Panc1 (cell line): ENCODE measurements around the gene CFP. TPM values are rescaled to one million over a fixed set of nuclear protein-coding genes. Genes with fewer than 3 reads are reported as not detected.

ENCODE experiments used
- ATAC-seq: fragments of 200-7000 bp; cut with Tn5 transposase; 2 replicates; pipeline ENCODE4 v1.9.1; 2020; ENCODE audit warnings: mild to moderate bottlenecking, moderate library complexity
- BruUV-seq: library from RNA; stranded (reverse); fragments of 400-500 nt; replicated peaks from 2 replicates; lab custom pipeline; 2021; lab: Mats Ljungman, UMichigan
- CTCF ChIA-PET: fragments of 300-600 bp; sonication (Branson Sonifier 250); formaldehyde crosslinking; loops from one replicate; lab custom pipeline; 2022; ENCODE audit warnings: antibody characterized with exemption; lab: Charles Lee
- POLR2A ChIA-PET: fragments of 300-600 bp; sonication (Branson Sonifier 250); formaldehyde crosslinking; loops from one replicate; lab custom pipeline; 2022; ENCODE audit warnings: antibody characterized with exemption; lab: Charles Lee
- DNase-seq: peaks from one replicate; pipeline ENCODE4 v3.0.0-alpha.2; 2010; ENCODE audit warnings: low read depth, low spot score
- H3K27ac ChIP-seq: 2 replicates; pipeline ENCODE4 v1.5.1; 2011; ENCODE audit warnings: mild to moderate bottlenecking, low read length, inconsistent platforms
- H3K27me3 ChIP-seq: fragments of 200-500 bp; sonication (Bioruptor generic); 2 replicates; pipeline ENCODE4 v1.6.0; 2014; ENCODE audit warnings: low read length, inconsistent platforms; ENCODE audit not compliant: control insufficient read depth, insufficient read depth
- H3K36me3 ChIP-seq: fragments of 200-500 bp; sonication (Bioruptor generic); 2 replicates; pipeline ENCODE4 v1.5.1; 2014; ENCODE audit warnings: inconsistent platforms, mild to moderate bottlenecking, low read length, moderate library complexity; ENCODE audit not compliant: control insufficient read depth, insufficient read depth
- H3K4me1 ChIP-seq: 2 replicates; pipeline ENCODE4 v1.5.1; 2011; ENCODE audit warnings: inconsistent platforms, mild to moderate bottlenecking, low read length, moderate library complexity; ENCODE audit not compliant: control insufficient read depth, insufficient read depth
- H3K4me3 ChIP-seq, 2 experiments: 2 replicates each; pipeline ENCODE4 v1.5.1; 2011 to 2012; ENCODE audit warnings: low read depth in 2 of 2, low read length in 2 of 2, mild to moderate bottlenecking in 2 of 2, inconsistent platforms in 1 of 2, moderate library complexity in 1 of 2
- H3K9me3 ChIP-seq: fragments of 200-500 bp; sonication (Bioruptor generic); 2 replicates; pipeline ENCODE4 v1.5.1; 2014; ENCODE audit warnings: low read depth, mild to moderate bottlenecking, inconsistent platforms, low read length, moderate library complexity; ENCODE audit not compliant: control insufficient read depth, insufficient read depth
- POLR2AphosphoS5 ChIP-seq: IDR thresholded peaks from 2 replicates; pipeline ENCODE4 v1.6.1; 2012; ENCODE audit warnings: mild to moderate bottlenecking, low read depth, low read length, moderate library complexity
- SIN3A ChIP-seq: IDR thresholded peaks from 2 replicates; pipeline ENCODE4 v1.6.1; 2012; ENCODE audit warnings: low read depth, mild to moderate bottlenecking, low read length, moderate library complexity, borderline replicate concordance; ENCODE audit not compliant: insufficient read depth
- TCF7L2 ChIP-seq: IDR thresholded peaks from 2 replicates; pipeline ENCODE4 v1.6.1; 2011; ENCODE audit warnings: mild to moderate bottlenecking, low read depth, low read length, inconsistent platforms
- in situ Hi-C: cut with HindIII; loops from 2 replicates; pipeline ENCODE4 v1.10.0; 2016; ENCODE audit warnings: low sequenced_read_pairs, low pct_unique_long_range_greater_than_20kb
- intact Hi-C: fragments of 100-400 bp; cut with micrococcal nuclease; formaldehyde crosslinking; loops from one replicate; pipeline ENCODE4 v1.10.0; 2022; ENCODE audit not compliant: unreplicated experiment
- total RNA-seq: library from RNA; stranded (reverse); gene quantifications from one replicate; pipeline ENCODE4 v1.2.1, GENCODE V29; 2021; ENCODE audit not compliant: unreplicated experiment
- TF ChIP-seq, protein P1 (sequence below): fragments of 450-650 bp; IDR thresholded peaks from 2 replicates; pipeline ENCODE4 v1.5.1; 2017; ENCODE audit warnings: mild to moderate bottlenecking
- TF ChIP-seq, protein P2 (sequence below), 2 experiments: IDR thresholded peaks; 2 replicates each; pipeline ENCODE4 v1.6.1; 2011 to 2012; ENCODE audit warnings: low read depth in 2 of 2, control low read depth in 1 of 2, low read length in 1 of 2, mild to moderate bottlenecking in 1 of 2, moderate library complexity in 1 of 2; ENCODE audit not compliant: insufficient read depth in 1 of 2

Gene CFP
- total RNA-seq, 1 experiment from 2014 or later: 0.59 TPM

DNA sequence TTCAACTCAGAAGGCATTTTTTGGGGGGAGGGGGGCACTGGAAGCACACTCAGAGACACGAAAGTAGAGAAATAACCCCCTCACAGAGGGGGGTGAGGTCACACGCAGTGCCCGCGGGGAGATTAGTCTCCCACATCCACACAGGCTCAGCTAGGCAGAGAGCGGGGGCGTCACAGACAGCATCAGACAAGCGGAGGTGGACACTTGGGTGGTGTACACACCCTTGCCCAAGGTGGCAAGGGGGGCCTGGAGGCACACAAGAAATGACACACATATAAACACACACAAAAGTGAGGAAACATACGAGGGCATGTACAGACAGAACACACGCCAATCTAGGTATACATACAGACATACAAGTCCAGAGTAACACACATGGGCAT lies 9.4 kb downstream of the CFP start:
- no peak for ATAC-seq
- CTCF ChIA-PET: no interaction called here
- POLR2A ChIA-PET: no interaction called here
- H3K27me3 ChIP-seq: no peaks in the 10 kb centered on the region; the same call in 1 of the 2 replicates
- in situ Hi-C loops (no loop called here), intact Hi-C loops (no loop called here)
- TF ChIP-seq, protein P1, sequence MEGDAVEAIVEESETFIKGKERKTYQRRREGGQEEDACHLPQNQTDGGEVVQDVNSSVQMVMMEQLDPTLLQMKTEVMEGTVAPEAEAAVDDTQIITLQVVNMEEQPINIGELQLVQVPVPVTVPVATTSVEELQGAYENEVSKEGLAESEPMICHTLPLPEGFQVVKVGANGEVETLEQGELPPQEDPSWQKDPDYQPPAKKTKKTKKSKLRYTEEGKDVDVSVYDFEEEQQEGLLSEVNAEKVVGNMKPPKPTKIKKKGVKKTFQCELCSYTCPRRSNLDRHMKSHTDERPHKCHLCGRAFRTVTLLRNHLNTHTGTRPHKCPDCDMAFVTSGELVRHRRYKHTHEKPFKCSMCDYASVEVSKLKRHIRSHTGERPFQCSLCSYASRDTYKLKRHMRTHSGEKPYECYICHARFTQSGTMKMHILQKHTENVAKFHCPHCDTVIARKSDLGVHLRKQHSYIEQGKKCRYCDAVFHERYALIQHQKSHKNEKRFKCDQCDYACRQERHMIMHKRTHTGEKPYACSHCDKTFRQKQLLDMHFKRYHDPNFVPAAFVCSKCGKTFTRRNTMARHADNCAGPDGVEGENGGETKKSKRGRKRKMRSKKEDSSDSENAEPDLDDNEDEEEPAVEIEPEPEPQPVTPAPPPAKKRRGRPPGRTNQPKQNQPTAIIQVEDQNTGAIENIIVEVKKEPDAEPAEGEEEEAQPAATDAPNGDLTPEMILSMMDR: no peak
- TF ChIP-seq TCF7L2: no peak
- TF ChIP-seq, protein P2, sequence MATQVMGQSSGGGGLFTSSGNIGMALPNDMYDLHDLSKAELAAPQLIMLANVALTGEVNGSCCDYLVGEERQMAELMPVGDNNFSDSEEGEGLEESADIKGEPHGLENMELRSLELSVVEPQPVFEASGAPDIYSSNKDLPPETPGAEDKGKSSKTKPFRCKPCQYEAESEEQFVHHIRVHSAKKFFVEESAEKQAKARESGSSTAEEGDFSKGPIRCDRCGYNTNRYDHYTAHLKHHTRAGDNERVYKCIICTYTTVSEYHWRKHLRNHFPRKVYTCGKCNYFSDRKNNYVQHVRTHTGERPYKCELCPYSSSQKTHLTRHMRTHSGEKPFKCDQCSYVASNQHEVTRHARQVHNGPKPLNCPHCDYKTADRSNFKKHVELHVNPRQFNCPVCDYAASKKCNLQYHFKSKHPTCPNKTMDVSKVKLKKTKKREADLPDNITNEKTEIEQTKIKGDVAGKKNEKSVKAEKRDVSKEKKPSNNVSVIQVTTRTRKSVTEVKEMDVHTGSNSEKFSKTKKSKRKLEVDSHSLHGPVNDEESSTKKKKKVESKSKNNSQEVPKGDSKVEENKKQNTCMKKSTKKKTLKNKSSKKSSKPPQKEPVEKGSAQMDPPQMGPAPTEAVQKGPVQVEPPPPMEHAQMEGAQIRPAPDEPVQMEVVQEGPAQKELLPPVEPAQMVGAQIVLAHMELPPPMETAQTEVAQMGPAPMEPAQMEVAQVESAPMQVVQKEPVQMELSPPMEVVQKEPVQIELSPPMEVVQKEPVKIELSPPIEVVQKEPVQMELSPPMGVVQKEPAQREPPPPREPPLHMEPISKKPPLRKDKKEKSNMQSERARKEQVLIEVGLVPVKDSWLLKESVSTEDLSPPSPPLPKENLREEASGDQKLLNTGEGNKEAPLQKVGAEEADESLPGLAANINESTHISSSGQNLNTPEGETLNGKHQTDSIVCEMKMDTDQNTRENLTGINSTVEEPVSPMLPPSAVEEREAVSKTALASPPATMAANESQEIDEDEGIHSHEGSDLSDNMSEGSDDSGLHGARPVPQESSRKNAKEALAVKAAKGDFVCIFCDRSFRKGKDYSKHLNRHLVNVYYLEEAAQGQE (IDR thresholded peaks at IDR 0.05; ENCODE audit: insufficient read depth in 1 of 2, low read depth in 2 of 2, low read length in 1 of 2): no peak
- no peak for TF ChIP-seq SIN3A
- no peak for TF ChIP-seq POLR2AphosphoS5
- H3K36me3 ChIP-seq: no peaks in the 10 kb centered on the region
- H3K9me3 ChIP-seq: no peaks in the 10 kb centered on the region
- no TSS peak for BruUV-seq
- H3K4me1 ChIP-seq: no peaks in the 10 kb centered on the region
- H3K27ac ChIP-seq: no peak overlapping the region
- H3K4me3 ChIP-seq: no peak overlapping the region
- no peak for DNase-seq

DNA sequence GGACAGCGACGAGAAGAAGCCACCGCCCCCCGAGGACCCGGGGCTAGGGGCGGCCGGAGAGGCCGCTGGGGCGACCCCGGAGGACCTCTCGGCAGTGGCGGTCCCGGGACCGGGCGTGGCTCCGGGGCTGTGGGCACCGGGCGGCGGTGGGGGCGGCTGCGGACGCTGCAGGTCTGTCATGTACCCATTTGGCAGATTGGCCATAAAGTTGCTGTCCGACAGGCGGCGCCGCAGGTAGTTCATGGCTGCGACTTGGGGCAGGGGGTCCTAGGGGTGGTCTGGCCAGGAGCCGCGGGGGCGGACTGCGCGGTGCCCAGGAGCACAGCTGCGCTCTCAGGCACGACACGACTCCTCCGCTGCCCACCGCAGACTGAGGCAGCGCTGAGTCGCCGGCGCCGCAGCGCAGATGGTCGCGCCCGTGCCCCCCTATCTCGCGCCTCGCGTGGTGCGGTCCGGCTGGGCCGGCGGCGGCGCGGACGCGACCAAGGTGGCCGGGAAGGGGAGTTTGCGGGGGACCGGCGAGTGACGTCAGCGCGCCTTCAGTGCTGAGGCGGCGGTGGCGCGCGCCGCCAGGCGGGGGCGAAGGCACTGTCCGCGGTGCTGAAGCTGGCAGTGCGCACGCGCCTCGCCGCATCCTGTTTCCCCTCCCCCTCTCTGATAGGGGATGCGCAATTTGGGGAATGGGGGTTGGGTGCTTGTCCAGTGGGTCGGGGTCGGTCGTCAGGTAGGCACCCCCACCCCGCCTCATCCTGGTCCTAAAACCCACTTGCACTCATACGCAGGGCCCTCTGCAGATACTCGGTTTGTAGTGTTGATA lies 10.0 kb downstream of the CFP start, which contains the start of gene SYN1:
Gene SYN1, minus strand, starts transcription at position 372 of the 817 bp plus-strand sequence. Its CDS starts 129 bp downstream, at position 243.
- Histone ChIP-seq H3K4me3 (peak within 1 kb of the TSS; percentile 40 to 49), H3K9me3 (no peaks in the 10 kb centered on the region), H3K36me3 (no peaks in the 10 kb centered on the region), H3K4me1 (no peaks in the 10 kb centered on the region), H3K27me3 (no peaks in the 10 kb centered on the region; the same call in 1 of the 2 replicates), H3K27ac (no peak within 1 kb of the TSS)
- in situ Hi-C loops (no loop called here), intact Hi-C loops (no loop called here)
- ATAC-seq (peak; percentile 85), DNase-seq (no peak)
- ChIA-PET POLR2A (no interaction called here), CTCF (no interaction called here)
- no TSS peak for BruUV-seq
- TF ChIP-seq TCF7L2 (peak; percentile 62), SIN3A (0 out of 2 replicates have a peak, but pooled peaks have one; percentile 45), POLR2AphosphoS5 (no peak)
- TF ChIP-seq, protein P2 (IDR thresholded peaks at IDR 0.05; ENCODE audit: insufficient read depth in 1 of 2, low read depth in 2 of 2, low read length in 1 of 2): peak; percentile 96 to 100
- TF ChIP-seq, protein P1: peak; percentile 39
